ENCODE results near the gene NEK1. TPM values are rescaled to one million over a fixed set of nuclear protein-coding genes. Genes with fewer than 3 reads are reported as not detected.

The NEK1 gene
- polyA plus RNA-seq, 1 donor from 2014 or later, result 17.1 TPM

GRCh38 chr4:169379688-169380087, 232.7 kb downstream of the NEK1 start:
- TF ChIP-seq MXI1 (conservative IDR thresholded peaks at IDR 0.05; ENCODE audit: poor library complexity, severe bottlenecking) (no peak), POLR2AphosphoS5 (IDR thresholded peaks at IDR 0.05) (no peak), CTCF (IDR thresholded peaks at IDR 0.05; ENCODE audit: poor library complexity, severe bottlenecking) (no peak)
- Histone ChIP-seq H3K27ac (ENCODE audit: low read length) (no peak overlapping the region), H3K9me2 (ENCODE audit: insufficient read depth, low read length) (no peaks in the 10 kb centered on the region), H3K79me2 (replicated peaks; ENCODE audit: insufficient read depth, low read length) (no peaks in the 10 kb centered on the region), H3K27me3 (ENCODE audit: insufficient read depth, low read depth, low read length) (no peaks in the 10 kb centered on the region), H4K20me1 (ENCODE audit: insufficient read depth) (no peaks in the 10 kb centered on the region), H3K4me3 (ENCODE audit: low read length) (no peak overlapping the region), H3K9ac (ENCODE audit: low read length) (no peak overlapping the region), H3K36me3 (ENCODE audit: insufficient read depth, low read length) (no peaks in the 10 kb centered on the region), H3K9me3 (ENCODE audit: low read length) (peaks cover 3% of the 10 kb centered on the region), H3K4me2 (ENCODE audit: low read length) (no peak overlapping the region), H3F3A (ENCODE audit: insufficient read depth, low read length, poor library complexity, severe bottlenecking) (no peaks in the 10 kb centered on the region), H2AFZ (ENCODE audit: low read depth, low read length) (no peak overlapping the region)

- TF ChIP-seq REST (IDR thresholded peaks at IDR 0.05; ENCODE audit: borderline replicate concordance), result no peak
- TF ChIP-seq SMC3 (conservative IDR thresholded peaks at IDR 0.05; ENCODE audit: poor library complexity), result no peak
- no peak for TF ChIP-seq EP300 (conservative IDR thresholded peaks at IDR 0.05; ENCODE audit: poor library complexity, severe bottlenecking)
- no peak for TF ChIP-seq MXI1 (conservative IDR thresholded peaks at IDR 0.05; ENCODE audit: poor library complexity, severe bottlenecking)
- TF ChIP-seq RAD21 (conservative IDR thresholded peaks at IDR 0.05), result no peak
- no peak for TF ChIP-seq TAF1 (IDR thresholded peaks at IDR 0.05; ENCODE audit: low read depth)
- TF ChIP-seq CTCF (IDR thresholded peaks at IDR 0.05; ENCODE audit: poor library complexity, severe bottlenecking), result no peak
- no peak for TF ChIP-seq POLR2AphosphoS5 (IDR thresholded peaks at IDR 0.05)
- TF ChIP-seq EZH2 (IDR thresholded peaks at IDR 0.05; ENCODE audit: borderline replicate concordance, insufficient read depth, low read length, poor library complexity, severe bottlenecking), result no peak
Measured at GRCh38 chr4:169377367-169377766, 235.0 kb downstream of the NEK1 start.

More at GRCh38 chr4:169377367-169377766, 235.0 kb downstream of the NEK1 start:
- Histone ChIP-seq H3K4me3 (ENCODE audit: low read length) (no peak overlapping the region), H3F3A (ENCODE audit: insufficient read depth, low read length, poor library complexity, severe bottlenecking) (no peaks in the 10 kb centered on the region), H3K9me3 (ENCODE audit: low read length) (peaks cover 3% of the 10 kb centered on the region), H3K36me3 (ENCODE audit: insufficient read depth, low read length) (no peaks in the 10 kb centered on the region), H3K79me2 (replicated peaks; ENCODE audit: insufficient read depth, low read length) (no peaks in the 10 kb centered on the region), H3K9me2 (ENCODE audit: insufficient read depth, low read length) (no peaks in the 10 kb centered on the region), H3K27me3 (ENCODE audit: insufficient read depth, low read depth, low read length) (no peaks in the 10 kb centered on the region), H4K20me1 (ENCODE audit: insufficient read depth) (no peaks in the 10 kb centered on the region), H2AFZ (ENCODE audit: low read depth, low read length) (no peak overlapping the region), H3K4me2 (ENCODE audit: low read length) (no peak overlapping the region), H3K27ac (ENCODE audit: low read length) (no peak overlapping the region), H3K9ac (ENCODE audit: low read length) (no peak overlapping the region)
